Colon (tissue), 2 donors: Measurements from ENCODE around the gene NEURL4.
"Not testable (repeated sequence)": the region's sequence is repeated elsewhere in the genome, so short reads cannot be mapped to it uniquely, and the experiment has no call there.

Source experiments
- FAIRE-seq: peaks from 2 replicates; lab custom pipeline; 2012; peaks lifted over from hg19 to GRCh38; lab: Jason Lieb, UNC
- donor health status: control.
- donor health status: control.

NEURL4 gene

DNA sequence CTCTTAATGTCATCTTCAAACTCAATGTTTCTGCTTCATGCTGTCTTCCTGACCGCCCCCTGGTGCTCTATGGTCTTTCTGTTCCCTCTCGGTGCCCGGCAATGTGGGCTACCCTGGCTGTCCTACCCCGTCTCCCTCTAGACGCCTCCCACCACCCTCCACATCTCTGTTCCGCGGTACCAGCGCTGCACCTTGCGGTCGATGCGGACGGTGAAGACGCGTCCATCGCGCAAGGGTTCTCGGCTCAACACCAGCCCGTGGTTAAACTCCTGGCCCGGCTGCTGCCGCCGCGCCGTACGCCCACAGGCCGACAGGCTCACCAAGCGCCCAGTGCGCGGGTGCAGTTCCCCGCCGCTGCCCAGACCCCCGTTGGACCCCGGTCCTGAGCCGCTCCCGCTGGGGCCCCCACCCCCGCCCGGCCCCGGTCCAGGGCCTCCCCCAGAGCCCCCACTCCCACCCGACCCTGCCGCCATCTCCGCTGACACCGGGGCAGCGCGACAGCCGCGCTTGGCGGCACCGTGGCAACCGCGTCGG, at the start of gene NEURL4:
Gene NEURL4 (minus strand): TSS at position 496 of the 534 bp plus-strand sequence. CDS start 23 bp downstream, at position 473.
- FAIRE-seq, result no peak

DNA sequence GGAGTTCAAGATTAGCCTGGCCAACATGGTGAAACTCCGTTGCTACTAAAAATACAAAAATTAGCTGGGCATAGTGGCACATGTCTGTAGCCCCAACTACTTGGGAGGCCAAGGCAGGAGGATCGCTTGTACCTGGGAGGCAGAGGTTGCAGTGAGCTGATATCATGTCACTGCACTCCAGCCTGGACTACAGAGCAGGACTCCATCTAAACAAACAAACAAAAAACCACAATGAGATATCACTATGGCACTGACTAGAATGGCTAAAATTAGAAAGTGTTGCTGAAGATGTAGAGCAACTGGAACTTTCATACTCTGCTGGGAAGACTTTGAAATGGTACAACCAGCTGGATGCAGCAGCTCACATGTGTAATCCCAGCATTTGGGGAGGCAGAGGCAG, 45.2 kb upstream of the NEURL4 start:
- no peak for FAIRE-seq

DNA sequence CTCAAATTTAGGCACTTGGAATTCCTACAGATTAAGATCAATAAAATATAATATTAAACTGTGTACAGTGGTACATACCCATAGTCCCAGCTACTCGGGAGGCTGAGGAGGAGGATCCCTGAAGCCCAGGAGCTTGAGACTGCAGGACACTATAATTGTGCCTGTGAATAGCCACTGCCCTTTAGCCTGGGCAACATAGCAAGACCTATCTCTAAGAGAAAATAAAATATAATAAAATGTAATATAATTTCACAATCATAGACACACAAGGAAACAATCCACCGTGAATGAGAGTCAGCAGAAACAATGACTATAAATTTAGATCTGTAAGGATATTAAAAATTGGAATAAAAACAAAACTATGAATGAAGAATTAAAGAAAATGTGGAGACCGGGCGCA, 41.7 kb upstream of the NEURL4 start:
- no peak for FAIRE-seq

DNA sequence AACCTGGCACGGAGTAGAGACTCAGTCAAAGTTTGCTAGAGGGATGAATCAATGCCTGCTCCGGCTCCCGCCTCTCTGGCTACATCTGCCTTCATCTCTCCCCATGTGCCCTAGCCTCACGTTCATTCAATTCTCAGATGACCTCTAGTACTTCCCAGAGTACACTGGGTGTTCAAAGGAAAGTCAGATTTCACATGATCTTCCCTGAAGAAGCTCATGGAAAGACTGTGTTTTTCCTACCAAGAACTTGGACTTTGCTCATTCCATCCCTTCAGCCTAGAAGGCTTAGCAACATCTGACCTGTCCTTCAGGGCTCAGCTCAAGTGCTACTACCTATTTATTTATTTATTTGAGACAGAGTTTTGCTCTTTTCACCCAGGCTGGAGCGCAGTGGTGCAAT, 40.7 kb upstream of the NEURL4 start:
- no peak for FAIRE-seq

DNA sequence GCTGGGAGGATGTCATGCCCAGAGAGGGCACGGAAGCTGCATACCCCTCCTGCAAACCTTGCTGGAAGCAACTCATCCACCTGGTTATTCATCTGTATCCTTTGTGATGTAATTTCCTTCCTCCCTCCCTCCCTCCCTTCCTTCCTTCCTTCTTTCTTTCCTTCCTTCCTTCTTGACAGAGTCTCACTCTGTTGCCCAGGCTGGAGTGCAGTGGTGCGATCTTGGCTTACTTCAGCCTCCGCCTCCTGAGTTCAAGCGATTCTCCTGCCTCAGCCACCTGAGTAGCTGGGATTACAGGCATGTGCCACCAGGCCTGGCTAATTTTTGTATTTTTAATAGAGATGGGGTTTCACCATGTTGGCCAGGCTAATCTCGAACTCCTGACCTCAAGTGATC, 39.5 kb upstream of the NEURL4 start:
- FAIRE-seq, result not testable (repeated sequence)

DNA sequence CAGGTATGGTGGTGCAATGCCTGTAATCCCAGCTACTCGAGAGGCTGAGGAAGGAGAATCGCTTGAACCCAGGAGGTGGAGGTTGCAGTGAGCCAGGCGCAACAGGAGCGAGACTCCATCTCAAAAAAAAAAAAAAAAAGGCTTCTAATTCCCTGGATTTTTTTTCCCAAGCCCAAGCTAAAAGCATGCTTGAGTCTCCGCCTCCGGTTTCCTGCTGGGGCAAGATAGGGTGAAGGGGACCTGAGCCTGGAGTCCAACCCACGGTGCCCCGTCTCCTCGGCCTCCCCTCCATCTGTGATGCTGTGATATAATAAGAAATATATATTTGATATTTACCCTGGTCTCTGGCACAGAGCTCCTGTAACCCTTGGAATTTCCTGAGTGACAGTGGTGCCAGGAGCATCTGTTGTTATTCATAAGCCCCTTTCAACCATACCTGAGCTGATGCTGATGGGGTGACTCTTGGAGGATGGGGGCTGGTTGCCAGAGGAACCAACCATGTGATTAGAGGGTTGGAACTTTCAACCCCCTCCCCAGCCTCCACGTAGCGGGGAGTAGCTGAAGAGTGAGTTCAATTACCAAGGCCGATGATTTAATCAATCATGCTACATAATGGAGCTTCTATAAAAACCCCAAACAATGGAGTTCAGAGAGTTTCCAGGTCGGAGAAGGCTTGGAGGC, 38.9 kb upstream of the NEURL4 start:
- FAIRE-seq, result no peak

DNA sequence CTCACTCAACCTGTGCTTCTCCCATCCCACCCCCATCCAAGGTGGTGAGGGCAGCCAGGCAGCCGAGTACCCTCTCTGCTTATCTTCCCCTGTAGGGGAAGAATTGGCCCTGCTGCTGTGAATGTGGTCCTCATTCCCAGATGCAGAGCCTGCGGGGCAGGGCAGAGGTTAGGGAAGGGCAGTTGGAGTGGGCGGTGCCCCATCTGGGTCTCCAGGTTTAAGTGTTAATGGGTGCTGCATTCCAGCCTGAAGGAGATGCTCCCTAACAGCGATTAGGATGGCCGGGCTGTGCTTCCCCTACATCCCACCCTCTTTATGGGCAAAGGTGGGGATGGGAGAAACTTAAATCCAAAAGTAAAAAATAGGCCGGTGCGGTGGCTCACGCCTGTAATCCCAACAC, 37.9 kb upstream of the NEURL4 start:
- no peak for FAIRE-seq

DNA sequence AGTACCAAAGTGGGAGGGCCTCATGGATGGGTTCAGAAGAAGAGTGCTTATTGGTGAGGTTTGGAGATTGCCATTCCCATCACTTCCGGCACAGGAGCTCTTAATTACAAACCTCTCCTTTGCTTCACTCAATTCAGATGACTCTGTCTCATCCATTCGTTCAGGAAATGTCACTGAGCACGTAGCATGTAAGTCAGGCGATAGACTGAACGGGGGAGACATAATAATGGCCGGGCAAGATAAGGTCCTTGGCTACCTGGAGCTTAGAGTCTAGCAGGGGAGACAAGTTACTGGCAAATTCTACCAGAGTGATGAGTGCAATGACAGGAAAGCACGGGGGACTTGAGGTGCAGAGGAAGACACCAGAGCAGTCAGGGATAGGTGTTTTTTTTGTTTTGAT, 36.8 kb upstream of the NEURL4 start:
- not testable (repeated sequence) for FAIRE-seq

DNA sequence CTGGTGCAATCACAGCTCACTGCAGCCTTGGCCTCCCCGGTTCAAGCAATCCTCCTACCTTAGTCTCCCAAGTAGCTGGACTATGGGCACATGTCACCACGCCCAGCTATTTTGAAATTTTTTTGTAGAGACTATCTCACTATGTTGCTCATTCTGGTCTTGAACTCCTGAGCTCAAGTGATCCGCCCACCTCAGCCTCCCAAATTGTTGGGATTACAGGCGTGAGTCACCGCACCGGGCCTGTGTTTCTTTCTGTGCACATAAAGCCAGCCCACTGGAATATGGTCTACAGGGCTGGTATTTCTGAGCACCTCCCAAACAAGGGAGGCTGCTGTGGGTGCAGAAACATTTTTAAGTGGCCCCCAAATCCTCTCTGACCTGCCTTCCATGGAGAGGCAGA, 34.2 kb upstream of the NEURL4 start:
- no peak for FAIRE-seq

DNA sequence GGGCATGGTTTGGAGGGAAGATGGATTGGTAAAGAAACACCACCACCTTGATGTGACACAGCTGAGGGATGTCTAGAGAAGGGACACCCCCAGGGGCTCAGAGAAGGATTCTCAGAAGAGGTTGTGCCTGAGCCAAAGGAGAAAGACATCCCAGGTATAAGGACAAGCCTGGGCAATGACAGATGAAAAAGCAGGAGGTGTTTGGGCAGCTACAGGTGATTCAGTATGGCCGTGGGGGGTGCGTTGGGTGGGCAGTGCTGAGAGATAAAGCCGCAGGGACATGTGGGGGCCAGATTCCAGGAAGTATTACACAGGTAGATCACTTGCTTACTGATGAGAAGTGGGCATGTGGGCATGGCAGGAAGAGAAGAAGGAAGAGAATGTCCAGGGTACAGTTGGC, 32.8 kb upstream of the NEURL4 start:
- FAIRE-seq, result no peak

DNA sequence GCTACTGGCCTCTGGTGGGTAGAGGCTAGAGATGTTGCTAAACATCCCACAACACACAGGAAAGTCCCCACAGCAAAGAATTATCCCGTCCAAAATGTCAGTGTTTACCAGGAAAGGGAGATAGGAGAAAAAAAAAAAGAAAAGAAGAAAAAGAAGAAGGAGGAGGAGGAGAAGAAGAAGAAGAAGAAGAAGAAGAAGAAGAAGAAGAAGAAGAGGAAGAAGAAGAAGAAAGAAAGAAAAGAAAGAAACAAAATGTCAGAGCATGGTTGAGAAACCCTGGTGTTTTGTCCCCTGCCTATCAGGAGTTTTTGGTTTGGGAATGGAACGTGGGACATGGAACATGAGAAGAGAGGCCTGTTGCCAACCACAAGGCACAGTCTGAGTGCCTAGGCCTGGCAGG, 28.2 kb upstream of the NEURL4 start:
- no peak for FAIRE-seq

DNA sequence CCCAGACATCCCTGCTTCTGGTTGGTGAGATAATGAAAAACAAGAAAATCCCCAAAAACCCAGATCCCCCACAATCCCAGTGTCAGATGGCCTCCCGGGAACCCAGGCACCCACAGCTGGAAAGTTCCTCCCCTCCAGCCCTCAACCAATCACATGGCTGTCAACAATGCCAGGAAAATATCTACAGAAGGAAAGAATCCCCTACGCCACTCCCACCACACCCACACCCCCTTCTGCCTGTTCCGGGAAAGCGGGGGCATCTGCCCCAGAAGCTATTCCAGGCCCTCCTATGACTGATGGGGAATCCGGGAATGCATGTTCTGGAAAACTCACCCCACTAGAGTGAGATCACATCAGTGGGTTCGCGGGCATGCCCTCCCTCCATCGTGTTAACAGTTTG, 27.6 kb upstream of the NEURL4 start:
- FAIRE-seq, result no peak

DNA sequence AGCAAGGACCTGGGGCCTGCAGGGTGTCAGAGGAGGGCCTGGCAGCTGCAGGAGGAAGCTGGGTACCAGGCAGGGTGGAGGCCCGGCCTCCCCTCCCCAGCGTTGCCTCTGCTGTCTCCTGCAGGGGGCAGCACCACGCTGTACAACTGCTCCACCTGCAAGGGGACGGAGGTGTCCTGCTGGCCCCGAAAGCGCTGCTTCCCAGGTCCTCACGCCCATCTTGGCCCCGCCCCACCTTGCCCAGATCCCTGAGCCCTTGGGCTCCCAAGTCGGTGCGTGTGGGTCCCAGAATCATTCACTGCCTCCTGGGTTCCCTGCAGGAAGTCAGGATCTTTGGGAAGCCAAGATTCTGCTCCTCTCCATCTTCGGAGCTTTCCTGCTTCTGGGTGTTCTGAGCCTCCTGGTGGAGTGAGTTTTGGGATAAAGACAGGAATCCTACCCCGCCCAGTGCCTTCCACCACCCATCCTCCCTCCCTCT, 27.0 kb upstream of the NEURL4 start:
- FAIRE-seq, result no peak

DNA sequence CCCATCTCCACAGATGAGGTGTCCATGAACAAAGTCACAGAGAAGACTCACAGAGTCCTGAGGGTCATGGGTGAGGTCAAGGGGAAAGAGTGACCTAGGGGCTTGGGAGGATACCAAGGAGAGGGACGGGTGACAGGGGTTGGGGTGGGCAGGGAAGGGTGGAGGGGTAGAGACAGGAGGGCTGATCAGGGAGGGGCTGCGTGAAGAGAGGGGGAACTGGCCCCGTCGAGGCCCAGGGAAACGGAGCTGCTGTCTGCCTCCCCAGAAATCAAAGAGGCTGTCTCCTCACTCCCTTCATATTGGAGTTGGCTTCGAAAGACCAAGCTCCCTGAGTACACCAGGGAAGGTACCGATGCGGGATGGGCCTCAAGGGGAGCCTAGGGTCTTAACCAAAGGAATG, 26.4 kb upstream of the NEURL4 start:
- no peak for FAIRE-seq

DNA sequence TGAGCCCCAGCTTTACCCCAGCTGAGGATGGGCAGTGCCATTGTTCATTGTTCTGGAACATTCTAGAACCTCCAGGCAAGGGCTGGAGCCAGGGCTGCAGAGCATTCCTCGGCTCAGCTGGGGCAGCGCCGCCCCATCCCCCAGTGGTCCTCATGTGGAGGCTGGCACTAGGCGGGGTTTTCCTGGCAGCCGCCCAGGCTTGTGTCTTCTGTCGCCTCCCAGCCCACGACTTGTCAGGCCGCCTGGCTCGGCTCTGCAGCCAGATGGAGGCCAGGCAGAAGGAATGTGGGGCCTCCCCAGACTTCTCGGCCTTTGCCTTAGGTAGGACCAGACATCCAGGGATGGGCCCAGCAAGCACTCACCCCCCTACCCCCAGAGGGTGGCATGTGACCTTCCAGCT, 25.9 kb upstream of the NEURL4 start, which contains the start of gene TMEM95:
Gene TMEM95 (plus strand): TSS at position 104 of the 400 bp plus-strand sequence. CDS start 49 bp downstream, at position 153.
- no peak for FAIRE-seq

DNA sequence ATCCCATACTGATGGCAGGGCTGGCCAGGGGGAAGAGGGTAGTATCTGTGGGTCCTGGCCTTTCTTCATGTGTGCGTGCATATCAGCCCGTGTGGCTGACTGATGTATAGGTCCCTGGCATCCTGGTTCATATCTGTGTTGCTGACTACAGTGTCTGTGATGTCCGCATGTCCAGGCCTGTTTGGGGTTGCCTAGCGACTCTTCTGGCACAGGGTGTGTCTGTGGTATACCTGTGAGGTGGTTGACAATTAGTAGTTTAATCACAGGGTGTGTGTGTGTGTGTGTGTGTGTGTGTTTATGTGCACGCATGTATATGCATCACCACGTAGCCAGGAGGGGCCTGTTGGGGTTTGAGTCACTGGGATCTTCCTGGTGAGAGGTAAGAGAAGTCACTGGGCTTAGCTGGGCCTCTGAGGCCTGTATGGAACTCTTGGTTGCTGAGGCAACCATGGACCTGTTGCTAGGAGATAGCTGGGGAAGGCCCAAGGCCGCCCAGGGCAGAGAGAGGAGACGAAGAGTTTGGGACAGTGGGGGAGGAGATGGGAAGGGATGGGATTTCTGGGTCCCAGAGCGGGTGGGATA, 25.2 kb upstream of the NEURL4 start:
- FAIRE-seq, result no peak

DNA sequence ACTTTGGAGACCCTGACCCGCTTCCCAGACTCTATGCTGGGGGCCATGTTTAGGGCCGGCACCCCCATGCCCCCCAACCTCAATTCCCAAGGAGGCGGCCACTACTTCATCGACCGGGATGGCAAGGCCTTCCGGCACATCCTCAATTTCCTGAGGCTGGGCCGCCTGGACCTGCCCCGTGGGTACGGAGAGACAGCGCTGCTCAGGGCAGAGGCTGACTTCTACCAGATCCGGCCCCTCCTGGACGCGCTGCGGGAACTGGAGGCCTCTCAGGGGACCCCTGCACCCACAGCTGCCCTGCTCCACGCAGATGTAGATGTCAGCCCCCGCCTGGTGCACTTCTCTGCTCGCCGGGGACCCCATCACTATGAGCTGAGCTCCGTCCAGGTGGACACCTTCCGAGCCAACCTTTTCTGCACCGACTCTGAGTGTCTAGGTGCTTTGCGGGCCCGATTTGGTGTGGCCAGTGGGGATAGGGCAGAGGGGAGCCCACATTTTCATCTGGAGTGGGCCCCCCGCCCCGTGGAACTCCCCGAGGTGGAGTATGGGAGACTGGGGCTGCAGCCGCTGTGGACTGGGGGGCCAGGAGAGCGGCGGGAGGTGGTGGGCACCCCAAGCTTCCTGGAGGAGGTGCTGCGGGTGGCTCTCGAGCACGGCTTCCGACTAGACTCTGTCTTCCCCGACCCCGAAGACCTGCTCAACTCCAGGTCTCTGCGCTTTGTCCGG, 23.9 kb upstream of the NEURL4 start:
- no peak for FAIRE-seq

DNA sequence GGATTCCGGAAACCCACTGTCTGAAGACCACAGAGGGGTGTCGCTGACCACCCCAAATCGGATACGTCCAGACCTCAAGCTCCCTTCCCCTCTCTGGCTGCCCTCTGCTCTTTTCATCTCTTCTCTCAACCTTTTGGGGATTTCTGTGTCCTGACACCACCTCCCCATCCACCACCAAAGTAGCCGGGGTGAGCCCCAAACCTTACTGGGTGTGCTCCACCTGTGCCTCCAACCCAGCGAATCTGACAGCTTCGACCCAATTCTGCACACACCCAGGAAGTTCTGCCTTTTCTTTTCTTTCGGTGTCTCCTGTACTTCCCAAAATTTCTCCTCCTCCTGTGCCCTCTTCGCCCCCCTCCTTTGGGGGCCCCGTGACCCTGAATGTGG, 23.4 kb upstream of the NEURL4 start:
- no peak for FAIRE-seq

DNA sequence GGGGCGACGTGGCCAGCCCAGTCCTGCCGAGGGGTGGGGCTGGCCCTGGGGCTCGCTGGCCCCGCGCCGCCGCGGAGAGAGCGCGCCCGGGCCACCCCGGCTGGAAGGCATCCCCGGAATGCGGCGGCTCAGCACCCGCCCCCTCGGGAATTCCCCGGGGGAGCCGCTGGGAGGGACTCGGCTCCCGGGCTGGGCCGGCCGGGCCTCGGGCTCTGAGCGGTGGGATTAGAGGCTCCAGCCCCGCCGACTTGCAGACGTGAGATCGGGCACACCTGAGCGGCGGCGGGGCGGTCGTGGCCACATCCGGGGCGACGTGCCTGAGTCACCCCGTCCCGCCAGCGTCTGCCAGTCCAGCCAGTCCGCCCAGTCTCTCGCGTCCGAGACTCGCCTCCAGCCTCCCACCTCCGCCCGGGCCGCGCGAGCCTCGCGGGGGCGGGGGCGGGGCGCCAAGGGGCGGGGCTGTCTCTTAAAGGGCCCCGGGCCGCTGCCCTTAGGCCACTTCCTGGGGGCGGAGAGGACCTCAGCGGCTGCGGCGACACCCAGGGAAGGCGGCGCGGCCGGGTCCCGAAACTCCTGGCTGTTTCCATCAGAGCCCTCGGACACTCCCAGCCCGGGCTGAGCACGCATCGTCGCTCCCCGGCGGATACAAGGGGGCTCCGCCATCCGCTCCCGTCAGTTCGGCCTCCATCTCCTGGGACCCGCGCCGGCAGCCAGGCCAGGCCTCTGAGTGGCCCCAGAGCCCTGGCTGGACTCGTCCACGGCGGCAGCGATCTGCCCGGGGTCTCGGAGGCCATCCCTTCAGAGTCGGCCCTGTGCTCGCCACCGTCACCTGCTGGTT, 22.7 kb upstream of the NEURL4 start, which contains the start of gene KCTD11:
Gene KCTD11 (plus strand): TSS at position 498 of the 838 bp plus-strand sequence.
- FAIRE-seq, result no peak

DNA sequence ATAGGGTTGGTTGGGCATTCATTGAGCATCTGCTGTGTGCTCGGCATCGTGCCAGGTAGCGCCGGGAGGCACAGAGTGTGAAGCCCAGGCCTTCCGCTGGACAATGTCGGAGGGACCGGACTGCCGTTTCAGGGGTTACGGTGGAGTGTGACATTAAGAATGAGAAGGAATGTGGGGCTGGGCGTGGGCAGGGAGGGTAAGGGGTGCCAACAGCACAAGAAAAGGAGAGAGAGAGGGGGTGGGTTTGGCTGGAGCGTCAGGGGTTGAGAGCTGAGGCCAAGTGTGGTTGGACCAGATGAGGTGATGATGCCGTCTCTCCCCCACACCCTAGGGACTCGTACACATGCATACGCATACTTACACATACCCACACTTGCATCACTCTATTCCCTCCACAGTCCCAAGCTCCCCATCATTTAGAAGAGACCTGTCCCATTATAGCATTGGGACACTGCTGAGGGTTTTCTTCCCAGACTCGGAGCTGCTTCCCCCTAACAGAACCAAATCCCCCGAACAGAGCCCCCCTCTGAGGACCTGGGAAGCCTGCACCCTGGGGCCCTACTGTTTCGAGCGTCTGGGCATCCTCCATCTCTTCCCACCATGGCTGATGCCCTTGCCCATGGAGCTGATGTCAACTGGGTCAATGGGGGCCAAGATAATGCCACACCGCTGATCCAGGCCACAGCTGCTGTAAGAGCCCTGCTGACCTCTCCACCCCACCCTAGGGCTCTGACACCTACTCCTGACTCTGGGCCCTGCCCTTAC, 19.5 kb upstream of the NEURL4 start:
- no peak for FAIRE-seq
